Thoracic aorta (tissue), 2 donors: Measurements from ENCODE around the gene CTSO. TPM values are rescaled to one million over a fixed set of nuclear protein-coding genes. Genes with fewer than 3 reads are reported as not detected.

Source experiments
- ATAC-seq: fragments of 150-250 bp; one replicate; pipeline ENCODE4 v1.8.0; 2017; ENCODE audit warnings: low read depth; ENCODE audit not compliant: insufficient number of reproducible peaks, low FRiP score
- DNase-seq: peaks from one replicate; pipeline ENCODE4 v3.0.0-alpha.2; 2020; ENCODE audit warnings: low spot score
- H3K27ac ChIP-seq, 2 donors: fragments of 200-600 bp; sonication (generic); 1 replicate in 1 of 2; 2 replicates in 1 of 2; pipeline ENCODE4 v1.5.1; 2016; ENCODE audit warnings: mild to moderate bottlenecking in 2 of 2, moderate library complexity in 2 of 2
- H3K27me3 ChIP-seq: fragments of 200-600 bp; sonication (generic); replicated peaks from 2 replicates; pipeline ENCODE4 v1.6.0; 2016; ENCODE audit warnings: mild to moderate bottlenecking; ENCODE audit not compliant: insufficient read depth
- H3K36me3 ChIP-seq: fragments of 200-600 bp; sonication (generic); one replicate; pipeline ENCODE4 v1.5.1; 2016
- H3K4me1 ChIP-seq, 2 donors: fragments of 200-600 bp; sonication (generic); 1 replicate in 1 of 2; 2 replicates in 1 of 2; pipeline versions ENCODE4 v1.5.1 to v1.6.0; 2016; ENCODE audit warnings: low read depth in 2 of 2, mild to moderate bottlenecking in 1 of 2; ENCODE audit not compliant: control insufficient read depth in 1 of 2
- H3K4me3 ChIP-seq: fragments of 200-600 bp; sonication (generic); 2 replicates; pipeline ENCODE4 v1.5.1; 2016; ENCODE audit warnings: mild to moderate bottlenecking
- H3K9me3 ChIP-seq: fragments of 200-600 bp; sonication (generic); 2 replicates; pipeline ENCODE4 v1.5.1; 2016
- total RNA-seq, 2 donors: library from RNA; depleted of rRNA; stranded (reverse); fragments of >200 nt; gene quantifications; one replicate each; pipeline versions ENCODE4 v1.1.0 to v1.2.3, GENCODE V29; 2016
- TF ChIP-seq, protein P1 (sequence below): fragments of 200-600 bp; sonication (generic); IDR thresholded peaks from one replicate; pipeline ENCODE4 v1.5.1; 2019; ENCODE audit warnings: antibody characterized with exemption

Gene CTSO
- total RNA-seq, 2 donors from 2014 or later: 31.1 to 36.6 TPM

DNA sequence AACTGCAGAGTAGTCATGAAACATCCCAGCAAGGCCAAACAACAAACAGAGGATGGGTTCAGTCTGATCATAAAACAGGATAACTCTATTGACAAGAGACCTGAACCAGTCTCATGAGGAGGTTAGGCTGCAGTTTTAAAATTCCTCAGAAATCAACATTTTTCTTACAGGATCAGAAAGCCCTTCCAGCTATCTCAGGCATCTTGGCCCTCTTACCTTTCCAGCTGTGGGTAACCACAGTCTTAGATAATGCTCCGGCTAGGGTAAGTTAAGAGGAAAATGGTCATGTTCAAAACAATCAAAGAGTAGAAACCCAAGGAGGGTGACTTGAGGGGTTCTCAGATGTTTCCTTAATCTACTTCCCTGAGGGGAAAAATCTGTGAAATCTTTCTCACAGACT lies 5.1 kb downstream of the CTSO start:
- ATAC-seq (no peak), DNase-seq (no peak)
- TF ChIP-seq, protein P1, sequence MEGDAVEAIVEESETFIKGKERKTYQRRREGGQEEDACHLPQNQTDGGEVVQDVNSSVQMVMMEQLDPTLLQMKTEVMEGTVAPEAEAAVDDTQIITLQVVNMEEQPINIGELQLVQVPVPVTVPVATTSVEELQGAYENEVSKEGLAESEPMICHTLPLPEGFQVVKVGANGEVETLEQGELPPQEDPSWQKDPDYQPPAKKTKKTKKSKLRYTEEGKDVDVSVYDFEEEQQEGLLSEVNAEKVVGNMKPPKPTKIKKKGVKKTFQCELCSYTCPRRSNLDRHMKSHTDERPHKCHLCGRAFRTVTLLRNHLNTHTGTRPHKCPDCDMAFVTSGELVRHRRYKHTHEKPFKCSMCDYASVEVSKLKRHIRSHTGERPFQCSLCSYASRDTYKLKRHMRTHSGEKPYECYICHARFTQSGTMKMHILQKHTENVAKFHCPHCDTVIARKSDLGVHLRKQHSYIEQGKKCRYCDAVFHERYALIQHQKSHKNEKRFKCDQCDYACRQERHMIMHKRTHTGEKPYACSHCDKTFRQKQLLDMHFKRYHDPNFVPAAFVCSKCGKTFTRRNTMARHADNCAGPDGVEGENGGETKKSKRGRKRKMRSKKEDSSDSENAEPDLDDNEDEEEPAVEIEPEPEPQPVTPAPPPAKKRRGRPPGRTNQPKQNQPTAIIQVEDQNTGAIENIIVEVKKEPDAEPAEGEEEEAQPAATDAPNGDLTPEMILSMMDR: no peak
- no peaks in the 10 kb centered on the region for H3K36me3 ChIP-seq
- peaks cover 0 to 5% of the 10 kb centered on the region in 2 donors for H3K4me1 ChIP-seq
- no peak overlapping the region for H3K4me3 ChIP-seq
- no peak overlapping the region for H3K27ac ChIP-seq
- no peaks in the 10 kb centered on the region for H3K9me3 ChIP-seq
- no peaks in the 10 kb centered on the region for H3K27me3 ChIP-seq

DNA sequence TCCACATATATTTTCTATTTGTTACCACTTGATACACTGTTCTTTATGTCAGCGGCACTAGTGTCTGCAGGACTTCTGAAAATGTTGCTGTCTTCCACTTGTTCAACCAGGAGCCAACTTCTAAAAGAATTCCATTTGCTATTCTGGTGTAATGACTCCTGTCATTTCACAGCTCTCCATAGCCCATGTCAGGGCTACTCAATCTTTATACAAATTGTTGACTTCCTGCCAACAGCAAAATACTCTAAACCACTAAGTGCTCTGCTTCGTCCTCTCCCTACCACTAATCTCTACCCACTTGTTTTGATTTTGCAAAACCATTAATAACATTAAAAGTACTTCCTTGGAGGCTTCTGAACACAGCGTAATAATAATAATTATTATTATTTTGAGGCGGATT lies 7.2 kb downstream of the CTSO start:
- Histone ChIP-seq H3K27ac (no peak overlapping the region), H3K4me1 (no peaks in the 10 kb centered on the region), H3K4me3 (no peak overlapping the region), H3K27me3 (no peaks in the 10 kb centered on the region), H3K9me3 (no peaks in the 10 kb centered on the region), H3K36me3 (no peaks in the 10 kb centered on the region)
- no peak for ATAC-seq
- no peak for DNase-seq
- TF ChIP-seq, protein P1: no peak

DNA sequence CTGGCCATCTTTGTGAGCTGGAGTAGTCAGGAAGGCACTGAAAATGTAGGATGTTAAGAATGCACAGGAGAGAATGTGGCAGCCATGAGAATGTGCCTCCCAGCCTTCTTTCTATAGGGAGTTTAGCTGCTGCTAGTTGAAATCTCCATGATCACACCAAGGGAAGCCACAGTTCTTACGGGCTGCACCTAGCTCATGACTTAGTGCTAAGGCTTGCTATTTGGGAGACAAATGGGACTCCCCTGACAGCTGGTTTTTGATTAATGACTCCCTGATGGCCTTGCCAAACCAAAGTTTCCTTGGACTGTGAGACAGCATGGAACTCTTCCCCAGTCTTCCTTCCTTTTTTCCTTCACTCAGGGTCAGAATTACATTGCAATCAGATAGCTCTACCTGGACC lies 9.2 kb downstream of the CTSO start:
- no peak for DNase-seq
- Histone ChIP-seq H3K27me3 (no peaks in the 10 kb centered on the region), H3K4me1 (no peaks in the 10 kb centered on the region), H3K36me3 (no peaks in the 10 kb centered on the region), H3K4me3 (no peak overlapping the region), H3K9me3 (no peaks in the 10 kb centered on the region), H3K27ac (no peak overlapping the region)
- no peak for ATAC-seq
- TF ChIP-seq, protein P1: no peak

DNA sequence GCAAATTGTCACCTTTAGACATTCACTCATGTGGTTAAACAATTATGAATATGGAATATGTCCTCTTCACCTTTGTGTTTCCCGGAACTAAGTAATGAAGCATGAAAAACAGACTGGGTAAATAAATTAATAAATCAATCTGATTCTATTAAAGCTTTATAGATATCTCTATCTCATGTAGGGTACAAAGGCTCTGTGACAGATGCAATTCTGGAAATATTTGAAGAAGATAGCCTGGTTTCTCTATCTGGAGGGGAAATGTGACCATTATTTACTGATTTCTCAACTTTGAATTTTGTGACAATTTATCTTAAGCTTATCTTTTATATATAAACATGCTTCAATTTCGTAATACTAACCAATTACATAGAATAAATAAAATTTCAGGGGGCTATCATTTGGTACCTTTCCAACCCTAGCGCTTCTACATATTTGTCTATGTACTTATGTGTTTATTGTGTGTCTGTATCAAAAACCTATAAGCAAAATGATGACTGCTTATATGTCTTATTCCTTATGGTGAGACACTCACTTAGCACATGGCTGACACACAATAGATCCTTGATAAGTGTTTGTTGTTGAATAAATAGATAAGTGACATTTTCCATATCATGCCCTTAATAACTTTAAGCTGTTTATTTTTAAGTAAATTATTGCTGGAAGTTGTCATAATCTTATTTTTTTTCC lies 9.9 kb downstream of the CTSO start:
- no peaks in the 10 kb centered on the region for H3K4me1 ChIP-seq
- no peak for DNase-seq
- H3K27ac ChIP-seq: no peak overlapping the region
- no peaks in the 10 kb centered on the region for H3K27me3 ChIP-seq
- no peak for ATAC-seq
- H3K9me3 ChIP-seq: no peaks in the 10 kb centered on the region
- H3K4me3 ChIP-seq: no peak overlapping the region
- TF ChIP-seq, protein P1: no peak
- H3K36me3 ChIP-seq: no peaks in the 10 kb centered on the region

DNA sequence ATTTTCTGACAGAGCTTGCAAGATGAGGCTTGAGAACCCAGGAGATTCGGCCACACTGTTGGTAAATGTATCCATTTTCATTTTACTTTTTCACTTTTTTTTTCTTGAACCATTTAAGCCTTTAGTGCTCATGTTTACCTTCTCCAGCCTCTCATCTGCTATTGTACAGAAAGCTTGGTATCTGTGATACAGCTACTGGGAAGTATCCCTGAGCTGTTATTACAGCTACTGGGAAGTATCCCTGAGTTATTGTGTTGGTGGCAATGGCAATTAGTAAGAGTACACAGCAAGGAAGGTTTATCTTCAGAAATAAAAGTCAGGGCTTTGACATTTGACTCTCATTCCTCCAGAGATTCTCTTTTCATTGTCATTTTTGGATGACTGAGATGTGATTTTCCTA lies 11.8 kb downstream of the CTSO start:
- H3K27ac ChIP-seq: no peak overlapping the region
- H3K27me3 ChIP-seq: no peaks in the 10 kb centered on the region
- H3K36me3 ChIP-seq: no peaks in the 10 kb centered on the region
- no peaks in the 10 kb centered on the region for H3K9me3 ChIP-seq
- H3K4me1 ChIP-seq: no peaks in the 10 kb centered on the region
- no peak overlapping the region for H3K4me3 ChIP-seq
- ATAC-seq: no peak
- no peak for DNase-seq
- TF ChIP-seq, protein P1: no peak
